Peyer's patch (tissue), 4 donors: ENCODE results near the gene ABR.

ENCODE experiments used
- POLR2A ChIP-seq, 2 donors: fragments of 450-650 bp; IDR thresholded peaks; one replicate each; pipeline ENCODE4 v1.5.1; 2017; ENCODE audit warnings: antibody characterized with exemption in 2 of 2, mild to moderate bottlenecking in 2 of 2, moderate library complexity in 2 of 2
- TF ChIP-seq, protein P1 (sequence below), 6 experiments: fragments of 450-650 bp in 4 of 6; fragments of 200-600 bp in 2 of 6; sonication (generic) in 1 of 6; IDR thresholded peaks; one replicate each; pipeline ENCODE4 v1.5.1; 2017 to 2019; ENCODE audit warnings: antibody characterized with exemption in 6 of 6, mild to moderate bottlenecking in 3 of 6, moderate library complexity in 1 of 6

DNA sequence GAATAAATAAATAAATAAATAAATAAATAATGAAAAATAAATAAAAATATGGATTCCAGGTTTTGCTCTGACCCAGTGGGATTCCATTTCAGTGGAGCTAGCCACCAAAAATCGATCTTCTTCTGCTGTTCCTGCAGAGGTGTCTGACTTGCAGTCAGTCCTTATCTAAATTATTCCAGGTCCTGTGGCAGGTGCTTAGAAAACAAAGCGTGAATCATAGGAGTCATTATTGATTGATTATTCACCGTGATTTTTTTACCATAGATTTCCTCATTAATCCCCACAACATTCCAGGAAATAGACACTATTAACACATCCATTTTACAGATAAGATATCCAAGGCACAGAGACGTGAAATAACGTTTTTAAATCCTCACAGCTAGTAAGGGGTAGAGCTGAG lies 31.5 kb upstream of the ABR start:
- TF ChIP-seq, protein P1, sequence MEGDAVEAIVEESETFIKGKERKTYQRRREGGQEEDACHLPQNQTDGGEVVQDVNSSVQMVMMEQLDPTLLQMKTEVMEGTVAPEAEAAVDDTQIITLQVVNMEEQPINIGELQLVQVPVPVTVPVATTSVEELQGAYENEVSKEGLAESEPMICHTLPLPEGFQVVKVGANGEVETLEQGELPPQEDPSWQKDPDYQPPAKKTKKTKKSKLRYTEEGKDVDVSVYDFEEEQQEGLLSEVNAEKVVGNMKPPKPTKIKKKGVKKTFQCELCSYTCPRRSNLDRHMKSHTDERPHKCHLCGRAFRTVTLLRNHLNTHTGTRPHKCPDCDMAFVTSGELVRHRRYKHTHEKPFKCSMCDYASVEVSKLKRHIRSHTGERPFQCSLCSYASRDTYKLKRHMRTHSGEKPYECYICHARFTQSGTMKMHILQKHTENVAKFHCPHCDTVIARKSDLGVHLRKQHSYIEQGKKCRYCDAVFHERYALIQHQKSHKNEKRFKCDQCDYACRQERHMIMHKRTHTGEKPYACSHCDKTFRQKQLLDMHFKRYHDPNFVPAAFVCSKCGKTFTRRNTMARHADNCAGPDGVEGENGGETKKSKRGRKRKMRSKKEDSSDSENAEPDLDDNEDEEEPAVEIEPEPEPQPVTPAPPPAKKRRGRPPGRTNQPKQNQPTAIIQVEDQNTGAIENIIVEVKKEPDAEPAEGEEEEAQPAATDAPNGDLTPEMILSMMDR (IDR thresholded peaks at IDR 0.05) = no peak
- no peak for TF ChIP-seq POLR2A (IDR thresholded peaks at IDR 0.05)
